Adrenal gland (tissue), 12 donors: ENCODE measurements around the gene DAB2. TPM values are rescaled to one million over a fixed set of nuclear protein-coding genes. Genes with fewer than 3 reads are reported as not detected.

Experiments
- DNase-seq, 7 donors: peaks; one replicate each; pipeline ENCODE4 v3.0.0-alpha.2; 2019 to 2020
- H3K27ac ChIP-seq, 5 donors: fragments of 200-600 bp; sonication (generic) in 4 of 5; 1 replicate in 3 of 5; 2 replicates in 2 of 5; pipeline versions ENCODE4 v1.5.1 to v1.8.0; 2016 to 2020; ENCODE audit warnings: mild to moderate bottlenecking in 1 of 5
- H3K27me3 ChIP-seq: fragments of 200-600 bp; 2 replicates; pipeline ENCODE4 v1.8.0; 2021
- H3K36me3 ChIP-seq, 2 donors: fragments of 200-600 bp; replicated peaks in 1 of 2; 1 replicate in 1 of 2; 2 replicates in 1 of 2; pipeline versions ENCODE4 v1.5.1 to v1.8.0; 2018 to 2022
- H3K4me1 ChIP-seq, 2 donors: fragments of 200-600 bp; replicated peaks in 1 of 2; 1 replicate in 1 of 2; 2 replicates in 1 of 2; pipeline versions ENCODE4 v1.5.1 to v1.8.0; 2018 to 2021
- H3K4me3 ChIP-seq, 4 donors: fragments of 200-600 bp; sonication (generic) in 3 of 4; one replicate each; pipeline ENCODE4 v1.5.1; 2016 to 2018
- H3K9me3 ChIP-seq, 3 donors: fragments of 200-600 bp; sonication (generic) in 1 of 3; replicated peaks in 1 of 3; 1 replicate in 2 of 3; 2 replicates in 1 of 3; pipeline versions ENCODE4 v1.5.1 to v1.8.0; 2016 to 2021
- CTCF ChIP-seq, 6 experiments: fragments of 450-650 bp in 4 of 6; fragments of 200-600 bp in 2 of 6; sonication (generic) in 1 of 6; IDR thresholded peaks; 1 replicate in 5 of 6; 2 replicates in 1 of 6; pipeline versions ENCODE4 v1.5.1 to v1.8.0; 2016 to 2021; ENCODE audit warnings: antibody characterized with exemption in 6 of 6, mild to moderate bottlenecking in 2 of 6, moderate library complexity in 1 of 6
- POLR2A ChIP-seq, 2 donors: fragments of 450-650 bp; IDR thresholded peaks; one replicate each; pipeline ENCODE4 v1.6.1; 2017; ENCODE audit warnings: antibody characterized with exemption in 2 of 2, mild to moderate bottlenecking in 2 of 2, moderate library complexity in 1 of 2
- WGBS, 4 donors: extraction: QIAGEN DNeasy Blood & Tissue Kit in 2 of 4; methylation state at CpG; one replicate each; pipeline versions ENCODE4 v1.1.5 to v1.1.7; 2013 to 2017; 5-methylcytosine and 5-hydroxymethylcytosine counted together
- intact Hi-C, 2 donors: fragments of 100-400 bp; cut with DNase I; formaldehyde crosslinking; loops; one replicate each; pipeline versions ENCODE4 v1.14.1 to v1.15.0; 2022 to 2023
- polyA plus RNA-seq, 3 donors: library from polyadenylated mRNA; stranded (reverse); fragments of 200-250 nt in 2 of 3; fragments of 350-450 nt in 1 of 3; fragmentation: Illumina TruSeq in 1 of 3; extraction: RNeasy Lipid Tissue Mini Kit (QIAGEN cat#74804) in 1 of 3; gene quantifications; one replicate each; pipeline ENCODE4 v1.2.3, GENCODE V29; 2013 to 2014
- total RNA-seq, 9 donors: library from RNA; depleted of rRNA in 4 of 9; stranded (reverse); fragments of >200 nt in 4 of 9; fragments of 120-200 nt in 1 of 9; fragmentation: NEBNext Ultra II Directional in 1 of 9; extraction: Animal tissue kit (Norgen Biotek cat#: 25700) in 1 of 9; gene quantifications; one replicate each; pipeline versions ENCODE4 v1.1.0 to v1.2.4, GENCODE V29; 2013 to 2023
- donor health status: healthy with polysubstance abuse.
- donor health status: Bipolar disorder and iron deficiency.
- donor health status: DM: yes; HTN: yes; CAD: no.
- donor health status: DM: no; HTN: no; CAD: no.
- donor health status: DM: no; HTN: no; CAD: no.
- donor health status: DM: yes; HTN: yes; CAD: no.

Gene DAB2
- total and polyA plus RNA-seq, 12 donors = 96.1 to 418 (median 190) TPM

DNA sequence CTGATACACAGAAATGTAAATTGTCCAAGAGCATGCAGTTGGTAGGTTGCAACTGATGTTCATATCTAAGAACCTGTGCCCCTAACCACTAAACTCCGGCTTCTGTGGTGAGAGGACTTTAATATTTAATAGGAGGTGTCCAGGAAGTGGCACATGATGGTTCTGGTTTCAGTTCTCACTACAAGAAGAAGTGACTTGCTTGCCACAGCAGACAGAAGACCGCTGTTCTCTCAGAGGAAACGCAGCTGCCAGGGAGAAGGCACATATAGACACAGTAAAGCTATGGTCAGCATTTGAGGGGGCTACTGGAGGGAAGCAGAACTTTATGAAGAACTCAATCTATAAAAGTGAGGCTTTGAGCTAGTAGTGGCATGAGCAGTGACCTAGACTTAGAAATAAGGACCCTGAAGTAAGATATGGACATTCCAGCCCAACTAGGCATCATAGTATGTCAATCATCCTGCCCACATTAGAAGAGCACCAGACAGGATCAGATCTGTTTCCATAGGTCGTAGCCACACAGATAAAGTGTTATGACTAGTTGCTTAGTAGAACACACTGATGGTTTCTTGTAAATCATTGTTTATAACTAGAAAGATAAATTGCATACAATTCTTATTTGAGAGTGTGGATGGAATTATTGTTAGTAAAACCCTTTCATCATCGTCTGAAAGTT, 36.4 kb upstream of the DAB2 start:
- DNase-seq = peak in 6 of 7 donors; percentile 27 to 62 (median 35)
- H3K4me1 ChIP-seq = peaks cover 7 to 12% of the 10 kb centered on the region in 2 donors
- 74 to 85% (median 81%) methylated on average over 5 of the region's 5 CpGs for WGBS, 4 donors

GRCh38 chr5:39459907-39460306, 35.1 kb upstream of the DAB2 start:
- intact Hi-C loops = no loop called here

More for the DNA sequence above, 36.4 kb upstream of the DAB2 start:
- no peaks in the 10 kb centered on the region for H3K36me3 ChIP-seq
- H3K27me3 ChIP-seq = no peaks in the 10 kb centered on the region
- H3K4me3 ChIP-seq = no peak overlapping the region
- H3K9me3 ChIP-seq = no peaks in the 10 kb centered on the region
- TF ChIP-seq CTCF (IDR thresholded peaks at IDR 0.05) (no peak), POLR2A (IDR thresholded peaks at IDR 0.05) (peak in 1 of 2 donors; percentile 40)
- H3K27ac ChIP-seq = peak overlapping the region in 2 of 5 donors; percentile 15 to 62
- intact Hi-C loops = no loop called here

GRCh38 chr5:39459071-39459470, 34.3 kb upstream of the DAB2 start:
- H3K27me3 ChIP-seq = no peaks in the 10 kb centered on the region
- no peak for TF ChIP-seq POLR2A (IDR thresholded peaks at IDR 0.05)
- no peak for TF ChIP-seq CTCF (IDR thresholded peaks at IDR 0.05)
- 89 to 94% (median 92%) methylated on average over 3 of the region's 3 CpGs for WGBS, 4 donors
- peak in 1 of 7 donors; percentile 19 for DNase-seq
- no peaks in the 10 kb centered on the region for H3K9me3 ChIP-seq
- H3K4me3 ChIP-seq = no peak overlapping the region
- intact Hi-C loops = no loop called here
- H3K27ac ChIP-seq = no peak overlapping the region
- peaks cover 0 to 4% of the 10 kb centered on the region in 2 donors for H3K4me1 ChIP-seq
- no peaks in the 10 kb centered on the region for H3K36me3 ChIP-seq

More at GRCh38 chr5:39459907-39460306, 35.1 kb upstream of the DAB2 start:
- no peaks in the 10 kb centered on the region for H3K9me3 ChIP-seq
- no peak for DNase-seq
- H3K4me3 ChIP-seq = no peak overlapping the region
- no peak overlapping the region for H3K27ac ChIP-seq
- H3K36me3 ChIP-seq = no peaks in the 10 kb centered on the region
- H3K27me3 ChIP-seq = no peaks in the 10 kb centered on the region
- peaks cover 0 to 4% of the 10 kb centered on the region in 2 donors for H3K4me1 ChIP-seq
- TF ChIP-seq CTCF (IDR thresholded peaks at IDR 0.05) (no peak), POLR2A (IDR thresholded peaks at IDR 0.05) (no peak)

DNA sequence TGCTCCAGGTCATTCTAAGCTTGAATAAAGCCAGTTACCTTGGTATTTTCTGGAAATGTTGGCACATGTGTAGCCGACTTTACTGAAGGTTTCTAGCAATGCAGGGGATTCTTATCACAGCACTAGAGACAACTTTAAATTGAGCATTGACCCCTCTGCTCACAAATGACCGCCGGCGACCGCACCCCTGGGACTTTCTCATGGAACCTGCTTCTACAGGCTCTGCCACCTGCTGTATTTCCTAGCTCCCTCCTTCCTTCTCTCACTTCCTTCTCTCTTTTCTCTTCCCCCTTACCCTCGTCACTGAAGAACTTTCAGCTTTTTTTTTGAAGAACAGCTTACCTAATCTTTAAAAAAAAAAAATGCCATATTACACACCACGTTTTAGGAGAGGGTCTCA, 30.9 kb upstream of the DAB2 start:
- intact Hi-C loops = no loop called here
- H3K27me3 ChIP-seq = no peaks in the 10 kb centered on the region
- no peaks in the 10 kb centered on the region for H3K36me3 ChIP-seq
- H3K4me3 ChIP-seq = no peak overlapping the region
- H3K4me1 ChIP-seq = peaks cover 0 to 4% of the 10 kb centered on the region in 2 donors
- no peaks in the 10 kb centered on the region for H3K9me3 ChIP-seq
- WGBS, 4 donors = 67 to 77% (median 70%) methylated on average over 7 of the region's 7 CpGs
- TF ChIP-seq CTCF (IDR thresholded peaks at IDR 0.05) = no peak
- TF ChIP-seq POLR2A (IDR thresholded peaks at IDR 0.05) = no peak
- no peak overlapping the region for H3K27ac ChIP-seq
- no peak for DNase-seq
